GM23338 (cell line): ENCODE data around the gene ZBTB20. TPM values are rescaled to one million over a fixed set of nuclear protein-coding genes. Genes with fewer than 3 reads are reported as not detected.

Experiments
- ATAC-seq: fragments of 200-7000 bp; cut with Tn5 transposase; 3 replicates; pipeline ENCODE4 v1.9.1; 2020
- DNase-seq: peaks from one replicate; pipeline ENCODE4 v3.0.0-alpha.2; 2015; ENCODE audit warnings: low spot score
- H2AFZ ChIP-seq: fragments of 200-600 bp; sonication (generic); 2 replicates; pipeline ENCODE4 v1.8.0; 2016; ENCODE audit warnings: antibody characterized with exemption, mild to moderate bottlenecking, moderate library complexity
- H3F3A ChIP-seq: fragments of 200-600 bp; sonication (generic); replicated peaks from 2 replicates; pipeline ENCODE4 v1.8.0; 2017; ENCODE audit warnings: antibody characterized with exemption, mixed run types, low read depth
- H3K27ac ChIP-seq: fragments of 200-600 bp; sonication (generic); 2 replicates; pipeline ENCODE4 v1.6.1; 2016; ENCODE audit warnings: low read depth
- H3K27me3 ChIP-seq: fragments of 200-600 bp; sonication (generic); 2 replicates; pipeline ENCODE4 v1.8.0; 2016; ENCODE audit warnings: mild to moderate bottlenecking, mixed run types, moderate library complexity; ENCODE audit not compliant: insufficient read depth
- H3K36me3 ChIP-seq: fragments of 200-600 bp; sonication (generic); 2 replicates; pipeline ENCODE4 v1.8.0; 2016; ENCODE audit warnings: mild to moderate bottlenecking; ENCODE audit not compliant: insufficient read depth
- H3K4me1 ChIP-seq: fragments of 200-600 bp; sonication (generic); 2 replicates; pipeline ENCODE4 v1.8.0; 2016; ENCODE audit warnings: mild to moderate bottlenecking, moderate library complexity; ENCODE audit not compliant: insufficient read depth
- H3K4me2 ChIP-seq: fragments of 200-600 bp; sonication (generic); 2 replicates; pipeline ENCODE4 v1.7.1; 2017; ENCODE audit warnings: mixed run types
- H3K4me3 ChIP-seq: fragments of 200-600 bp; sonication (generic); 2 replicates; pipeline ENCODE4 v1.6.1; 2016; ENCODE audit warnings: mixed run types
- H3K79me2 ChIP-seq: fragments of 200-600 bp; sonication (generic); replicated peaks from 2 replicates; pipeline ENCODE4 v1.8.0; 2017; ENCODE audit warnings: mild to moderate bottlenecking; ENCODE audit not compliant: insufficient read depth
- H3K9me2 ChIP-seq: fragments of 200-600 bp; sonication (generic); 2 replicates; pipeline ENCODE4 v1.8.0; 2017; ENCODE audit not compliant: insufficient read depth
- H4K20me1 ChIP-seq: fragments of 200-600 bp; sonication (generic); replicated peaks from 2 replicates; pipeline ENCODE4 v1.8.0; 2017; ENCODE audit warnings: mild to moderate bottlenecking; ENCODE audit not compliant: insufficient read depth
- H3K27ac Mint-ChIP-seq: 2 replicates; pipeline ENCODE4 v1.8.0; 2020; ENCODE audit warnings: inconsistent platforms, mild to moderate bottlenecking, moderate library complexity, mixed read lengths
- H3K27me3 Mint-ChIP-seq: 3 replicates; pipeline ENCODE4 v1.8.0; 2022; ENCODE audit warnings: low read depth, mild to moderate bottlenecking, moderate library complexity, mixed read lengths, inconsistent platforms; ENCODE audit not compliant: insufficient read depth, poor library complexity
- H3K36me3 Mint-ChIP-seq: 3 replicates; pipeline ENCODE4 v1.8.0; 2021; ENCODE audit warnings: low read depth, mild to moderate bottlenecking, inconsistent platforms, moderate library complexity, mixed read lengths
- H3K4me1 Mint-ChIP-seq: 3 replicates; pipeline ENCODE4 v1.8.0; 2020; ENCODE audit warnings: mild to moderate bottlenecking, inconsistent platforms, mixed read lengths
- H3K4me3 Mint-ChIP-seq: 3 replicates; pipeline ENCODE4 v1.8.0; 2021; ENCODE audit warnings: moderate library complexity, mild to moderate bottlenecking, inconsistent platforms, mixed read lengths
- H3K9me3 Mint-ChIP-seq: 3 replicates; pipeline ENCODE4 v1.8.0; 2020; ENCODE audit warnings: moderate library complexity, mild to moderate bottlenecking, inconsistent platforms, mixed read lengths
- EZH2 ChIP-seq: fragments of 200-600 bp; sonication (generic); IDR thresholded peaks from one replicate; pipeline ENCODE4 v1.8.0; 2017; ENCODE audit warnings: antibody characterized with exemption, mild to moderate bottlenecking, low read depth; ENCODE audit not compliant: unreplicated experiment
- EZH2phosphoT487 ChIP-seq: fragments of 200-600 bp; sonication (generic); IDR thresholded peaks from one replicate; pipeline ENCODE4 v1.8.1; 2018; ENCODE audit warnings: antibody characterized with exemption; ENCODE audit not compliant: unreplicated experiment
- JUNB ChIP-seq: IDR thresholded peaks from one replicate; pipeline ENCODE4 v1.6.1; 2016; ENCODE audit warnings: antibody characterized with exemption; ENCODE audit not compliant: unreplicated experiment
- POLR2AphosphoS5 ChIP-seq: IDR thresholded peaks from 2 replicates; pipeline ENCODE4 v1.6.1; 2016; ENCODE audit warnings: antibody characterized with exemption, low read depth
- STAT1 ChIP-seq: IDR thresholded peaks from one replicate; pipeline ENCODE4 v1.6.1; 2016; ENCODE audit warnings: antibody characterized with exemption; ENCODE audit not compliant: unreplicated experiment
- ZNF114 ChIP-seq: fragments of 250-450 bp; sonication (Bioruptor Pico); IDR thresholded peaks from 2 replicates; pipeline ENCODE4 v1.5.0; 2020; ENCODE audit warnings: mild to moderate bottlenecking, moderate library complexity
- ZNF331 ChIP-seq: fragments of 250-450 bp; sonication (Bioruptor Pico); IDR thresholded peaks from 2 replicates; pipeline ENCODE4 v1.5.0; 2020; ENCODE audit warnings: low read depth, mild to moderate bottlenecking, moderate library complexity
- polyA plus RNA-seq: library from polyadenylated mRNA; unstranded; fragments of >200 nt; fragmentation: Nextera tagmentation; extraction: Ambion mirVana; gene quantifications from 2 replicates; pipeline ENCODE4 v1.2.1, GENCODE V29; 2016
- total RNA-seq: library from RNA; depleted of rRNA; stranded (reverse); fragments of >200 nt; shearing (Covaris generic); gene quantifications from 2 replicates; pipeline ENCODE4 v1.2.3, GENCODE V29; 2014
- TF ChIP-seq, protein P1 (sequence below), 2 experiments: fragments of 200-600 bp in 1 of 2; sonication (generic) in 1 of 2; conservative IDR thresholded peaks; 2 replicates each; pipeline versions ENCODE4 v1.5.1 to v1.6.1; 2016 to 2017; ENCODE audit warnings: antibody characterized with exemption in 2 of 2, low read depth in 2 of 2, mild to moderate bottlenecking in 2 of 2, moderate library complexity in 1 of 2
- TF ChIP-seq, protein P2 (sequence below): IDR thresholded peaks from 2 replicates; pipeline ENCODE4 v1.6.1; 2016; ENCODE audit warnings: antibody characterized with exemption
- TF ChIP-seq, protein P3 (sequence below): IDR thresholded peaks from one replicate; pipeline ENCODE4 v1.6.1; 2018; ENCODE audit warnings: antibody characterized with exemption; ENCODE audit not compliant: unreplicated experiment

ZBTB20 gene
- total and polyA plus RNA-seq, 2 experiments from 2014 or later = 2.0 to 3.3 TPM

DNA sequence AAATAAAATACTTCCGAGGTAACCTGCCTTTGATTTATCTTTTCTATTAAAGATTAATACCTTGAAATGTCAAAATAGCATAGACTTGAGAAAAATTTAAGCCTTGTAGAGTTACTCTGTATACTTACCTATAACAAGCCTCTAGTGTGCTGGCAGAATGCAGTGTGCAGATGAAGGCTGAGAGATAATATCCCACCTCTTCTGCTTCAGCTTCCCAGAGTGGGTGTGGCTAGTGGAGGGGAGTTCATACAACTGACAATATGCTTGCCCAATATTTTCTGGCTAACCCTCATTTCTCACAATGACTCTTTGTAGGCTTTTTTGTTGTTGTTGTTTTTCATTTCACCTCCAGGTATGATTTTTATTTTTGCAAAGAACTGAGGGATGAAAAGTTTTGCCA, 15.7 kb upstream of the ZBTB20 start:
- H3K4me2 ChIP-seq = no peak overlapping the region
- H3K4me1 ChIP-seq = no peaks in the 10 kb centered on the region
- H3K79me2 ChIP-seq = no peaks in the 10 kb centered on the region
- DNase-seq (no peak), ATAC-seq (no peak)
- H3K27ac ChIP-seq = no peak overlapping the region
- no peak overlapping the region for H3K27ac Mint-ChIP-seq
- no peaks in the 10 kb centered on the region for H4K20me1 ChIP-seq
- peaks cover 15% of the 10 kb centered on the region for H3K36me3 Mint-ChIP-seq
- H3K9me2 ChIP-seq = 0 out of 2 replicates have a peak, but pooled peaks cover 2% of the 10 kb centered on the region
- peaks cover 16% of the 10 kb centered on the region for H3K9me3 Mint-ChIP-seq
- TF ChIP-seq, protein P1, sequence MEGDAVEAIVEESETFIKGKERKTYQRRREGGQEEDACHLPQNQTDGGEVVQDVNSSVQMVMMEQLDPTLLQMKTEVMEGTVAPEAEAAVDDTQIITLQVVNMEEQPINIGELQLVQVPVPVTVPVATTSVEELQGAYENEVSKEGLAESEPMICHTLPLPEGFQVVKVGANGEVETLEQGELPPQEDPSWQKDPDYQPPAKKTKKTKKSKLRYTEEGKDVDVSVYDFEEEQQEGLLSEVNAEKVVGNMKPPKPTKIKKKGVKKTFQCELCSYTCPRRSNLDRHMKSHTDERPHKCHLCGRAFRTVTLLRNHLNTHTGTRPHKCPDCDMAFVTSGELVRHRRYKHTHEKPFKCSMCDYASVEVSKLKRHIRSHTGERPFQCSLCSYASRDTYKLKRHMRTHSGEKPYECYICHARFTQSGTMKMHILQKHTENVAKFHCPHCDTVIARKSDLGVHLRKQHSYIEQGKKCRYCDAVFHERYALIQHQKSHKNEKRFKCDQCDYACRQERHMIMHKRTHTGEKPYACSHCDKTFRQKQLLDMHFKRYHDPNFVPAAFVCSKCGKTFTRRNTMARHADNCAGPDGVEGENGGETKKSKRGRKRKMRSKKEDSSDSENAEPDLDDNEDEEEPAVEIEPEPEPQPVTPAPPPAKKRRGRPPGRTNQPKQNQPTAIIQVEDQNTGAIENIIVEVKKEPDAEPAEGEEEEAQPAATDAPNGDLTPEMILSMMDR (conservative IDR thresholded peaks at IDR 0.05; ENCODE audit: low read depth in 2 of 2) = no peak
- no peak for TF ChIP-seq ZNF114
- no peak for TF ChIP-seq POLR2AphosphoS5
- TF ChIP-seq ZNF331 = no peak
- TF ChIP-seq EZH2 = no peak
- TF ChIP-seq STAT1 = no peak
- TF ChIP-seq EZH2phosphoT487 = no peak
- TF ChIP-seq, protein P2, sequence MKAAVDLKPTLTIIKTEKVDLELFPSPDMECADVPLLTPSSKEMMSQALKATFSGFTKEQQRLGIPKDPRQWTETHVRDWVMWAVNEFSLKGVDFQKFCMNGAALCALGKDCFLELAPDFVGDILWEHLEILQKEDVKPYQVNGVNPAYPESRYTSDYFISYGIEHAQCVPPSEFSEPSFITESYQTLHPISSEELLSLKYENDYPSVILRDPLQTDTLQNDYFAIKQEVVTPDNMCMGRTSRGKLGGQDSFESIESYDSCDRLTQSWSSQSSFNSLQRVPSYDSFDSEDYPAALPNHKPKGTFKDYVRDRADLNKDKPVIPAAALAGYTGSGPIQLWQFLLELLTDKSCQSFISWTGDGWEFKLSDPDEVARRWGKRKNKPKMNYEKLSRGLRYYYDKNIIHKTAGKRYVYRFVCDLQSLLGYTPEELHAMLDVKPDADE = no peak
- no peaks in the 10 kb centered on the region for H3F3A ChIP-seq
- no peaks in the 10 kb centered on the region for H3K36me3 ChIP-seq
- H3K4me3 Mint-ChIP-seq = no peak overlapping the region
- H2AFZ ChIP-seq = no peak overlapping the region
- H3K27me3 ChIP-seq = no peaks in the 10 kb centered on the region
- no peaks in the 10 kb centered on the region for H3K27me3 Mint-ChIP-seq
- no peak overlapping the region for H3K4me3 ChIP-seq
- peaks cover 6% of the 10 kb centered on the region; the same call in 2 of the 3 replicates for H3K4me1 Mint-ChIP-seq

DNA sequence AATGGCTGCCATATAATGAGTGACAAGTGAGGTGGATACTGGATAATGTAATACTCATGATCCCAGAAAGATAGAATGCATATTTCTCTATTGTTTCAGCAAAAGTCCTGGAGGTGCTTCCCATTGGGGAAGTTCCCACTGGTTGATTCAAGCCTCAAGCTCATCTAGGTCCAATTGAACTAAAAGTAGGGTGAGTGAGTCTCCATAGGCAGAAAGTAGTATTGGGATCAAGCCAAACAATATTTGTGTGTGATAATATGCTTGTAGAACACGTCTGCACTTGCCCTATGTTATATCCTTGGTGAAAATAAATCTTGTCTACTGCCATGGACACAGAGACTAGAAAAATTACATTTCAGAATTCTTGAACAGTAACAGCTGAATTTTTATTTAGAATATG, 14.8 kb upstream of the ZBTB20 start:
- Mint-ChIP-seq H3K36me3 (peaks cover 21% of the 10 kb centered on the region), H3K9me3 (peaks cover 22% of the 10 kb centered on the region), H3K27ac (no peak overlapping the region), H3K27me3 (no peaks in the 10 kb centered on the region), H3K4me1 (peaks cover 6% of the 10 kb centered on the region; the same call in 2 of the 3 replicates), H3K4me3 (no peak overlapping the region)
- H4K20me1 ChIP-seq = no peaks in the 10 kb centered on the region
- no peak overlapping the region for H3K4me2 ChIP-seq
- ATAC-seq (no peak), DNase-seq (no peak)
- no peaks in the 10 kb centered on the region for H3K4me1 ChIP-seq
- no peaks in the 10 kb centered on the region for H3F3A ChIP-seq
- no peaks in the 10 kb centered on the region; the same call in 1 of the 2 replicates for H3K36me3 ChIP-seq
- no peaks in the 10 kb centered on the region for H3K27me3 ChIP-seq
- 0 out of 2 replicates have a peak, but pooled peaks cover 2% of the 10 kb centered on the region for H3K9me2 ChIP-seq
- H2AFZ ChIP-seq = no peak overlapping the region
- H3K27ac ChIP-seq = no peak overlapping the region
- no peak overlapping the region for H3K4me3 ChIP-seq
- H3K79me2 ChIP-seq = no peaks in the 10 kb centered on the region
- TF ChIP-seq JUNB (no peak), ZNF114 (no peak)
- TF ChIP-seq, protein P2 = no peak
- TF ChIP-seq, protein P3, sequence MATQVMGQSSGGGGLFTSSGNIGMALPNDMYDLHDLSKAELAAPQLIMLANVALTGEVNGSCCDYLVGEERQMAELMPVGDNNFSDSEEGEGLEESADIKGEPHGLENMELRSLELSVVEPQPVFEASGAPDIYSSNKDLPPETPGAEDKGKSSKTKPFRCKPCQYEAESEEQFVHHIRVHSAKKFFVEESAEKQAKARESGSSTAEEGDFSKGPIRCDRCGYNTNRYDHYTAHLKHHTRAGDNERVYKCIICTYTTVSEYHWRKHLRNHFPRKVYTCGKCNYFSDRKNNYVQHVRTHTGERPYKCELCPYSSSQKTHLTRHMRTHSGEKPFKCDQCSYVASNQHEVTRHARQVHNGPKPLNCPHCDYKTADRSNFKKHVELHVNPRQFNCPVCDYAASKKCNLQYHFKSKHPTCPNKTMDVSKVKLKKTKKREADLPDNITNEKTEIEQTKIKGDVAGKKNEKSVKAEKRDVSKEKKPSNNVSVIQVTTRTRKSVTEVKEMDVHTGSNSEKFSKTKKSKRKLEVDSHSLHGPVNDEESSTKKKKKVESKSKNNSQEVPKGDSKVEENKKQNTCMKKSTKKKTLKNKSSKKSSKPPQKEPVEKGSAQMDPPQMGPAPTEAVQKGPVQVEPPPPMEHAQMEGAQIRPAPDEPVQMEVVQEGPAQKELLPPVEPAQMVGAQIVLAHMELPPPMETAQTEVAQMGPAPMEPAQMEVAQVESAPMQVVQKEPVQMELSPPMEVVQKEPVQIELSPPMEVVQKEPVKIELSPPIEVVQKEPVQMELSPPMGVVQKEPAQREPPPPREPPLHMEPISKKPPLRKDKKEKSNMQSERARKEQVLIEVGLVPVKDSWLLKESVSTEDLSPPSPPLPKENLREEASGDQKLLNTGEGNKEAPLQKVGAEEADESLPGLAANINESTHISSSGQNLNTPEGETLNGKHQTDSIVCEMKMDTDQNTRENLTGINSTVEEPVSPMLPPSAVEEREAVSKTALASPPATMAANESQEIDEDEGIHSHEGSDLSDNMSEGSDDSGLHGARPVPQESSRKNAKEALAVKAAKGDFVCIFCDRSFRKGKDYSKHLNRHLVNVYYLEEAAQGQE = no peak
